ENCODE data around the gene BAIAP2.
A peak's percentile ranks its signal among the peaks of the same experiment; 100 is the strongest.
"Not testable (repeated sequence)": the region's sequence is repeated elsewhere in the genome, so short reads cannot be mapped to it uniquely, and the experiment has no call there.

BAIAP2 gene

DNA sequence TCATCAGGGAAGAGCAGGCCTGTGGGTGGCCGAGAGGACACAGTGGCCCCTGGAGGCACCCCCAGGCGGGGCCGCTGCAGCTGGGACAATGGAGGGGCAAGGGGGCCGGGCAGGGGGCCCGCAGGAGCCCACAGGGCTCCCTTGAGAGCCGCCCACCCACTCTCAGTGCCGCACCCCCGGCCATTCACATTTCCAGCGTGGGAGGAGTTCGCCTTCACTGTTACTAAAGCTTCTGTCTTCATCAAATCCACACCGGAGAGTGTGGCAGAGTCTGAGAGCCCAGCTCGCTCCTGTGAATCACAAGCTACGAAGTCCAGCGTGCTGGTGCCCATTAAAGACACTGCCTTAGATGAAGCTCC, 109.5 kb downstream of the BAIAP2 start:
- no peak for DNase-seq

DNA sequence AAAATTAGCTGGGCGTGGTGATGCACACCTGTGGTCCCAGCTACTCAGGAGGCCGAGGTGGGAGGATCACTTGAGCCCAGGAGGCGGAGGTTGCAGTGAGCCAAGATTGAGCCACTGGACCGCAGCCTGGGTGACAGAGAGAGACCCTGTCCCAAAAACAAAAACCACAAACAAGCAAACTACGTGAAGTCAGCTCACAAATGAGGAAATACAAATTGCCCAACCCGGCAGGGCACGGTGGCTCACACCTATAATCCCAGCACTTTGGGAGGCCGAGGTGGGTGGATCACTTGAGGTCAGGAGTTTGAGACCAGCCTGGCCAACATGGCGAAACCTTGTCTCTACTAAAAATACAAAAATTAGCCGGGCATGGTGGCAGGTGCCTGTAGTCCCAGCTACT, 111.3 kb downstream of the BAIAP2 start:
- not testable (repeated sequence) for DNase-seq

DNA sequence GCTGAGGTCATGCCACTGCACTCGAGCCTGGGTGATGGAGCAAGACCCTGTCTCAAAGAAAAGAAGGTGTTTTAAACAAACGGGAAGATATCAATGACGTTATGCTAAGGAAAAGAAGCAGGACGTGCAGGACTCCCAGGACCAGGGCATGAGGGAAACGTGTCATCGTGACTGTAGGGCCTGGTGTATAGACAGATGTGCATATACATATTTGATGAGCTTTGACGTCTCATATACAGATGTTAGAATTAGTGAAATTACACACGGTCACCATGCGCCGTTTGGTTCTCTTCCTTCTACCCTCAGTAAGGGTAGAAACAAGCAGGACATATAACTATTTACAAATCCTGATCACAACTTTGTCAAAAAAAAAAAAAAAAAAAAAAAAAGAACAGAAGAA, 112.8 kb downstream of the BAIAP2 start:
- DNase-seq: no peak

DNA sequence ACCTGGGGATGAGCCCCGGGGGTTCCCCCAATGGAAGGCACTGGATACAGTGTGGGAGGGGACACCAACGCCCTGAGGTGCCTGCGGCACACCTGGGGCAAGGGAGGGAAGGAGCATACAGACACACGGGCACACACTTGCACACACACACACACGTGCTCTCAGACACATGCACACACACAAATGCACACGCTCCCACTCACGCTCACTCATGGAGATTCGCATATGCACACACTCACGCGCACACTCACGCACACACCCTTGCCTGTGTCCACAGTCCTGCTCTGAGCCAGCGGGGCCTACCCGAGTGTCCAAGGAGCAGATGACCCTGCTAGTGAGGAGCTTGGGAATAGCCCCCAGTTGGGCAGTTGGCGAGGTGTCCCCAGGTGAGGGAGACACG, 113.6 kb downstream of the BAIAP2 start:
- DNase-seq: no peak

DNA sequence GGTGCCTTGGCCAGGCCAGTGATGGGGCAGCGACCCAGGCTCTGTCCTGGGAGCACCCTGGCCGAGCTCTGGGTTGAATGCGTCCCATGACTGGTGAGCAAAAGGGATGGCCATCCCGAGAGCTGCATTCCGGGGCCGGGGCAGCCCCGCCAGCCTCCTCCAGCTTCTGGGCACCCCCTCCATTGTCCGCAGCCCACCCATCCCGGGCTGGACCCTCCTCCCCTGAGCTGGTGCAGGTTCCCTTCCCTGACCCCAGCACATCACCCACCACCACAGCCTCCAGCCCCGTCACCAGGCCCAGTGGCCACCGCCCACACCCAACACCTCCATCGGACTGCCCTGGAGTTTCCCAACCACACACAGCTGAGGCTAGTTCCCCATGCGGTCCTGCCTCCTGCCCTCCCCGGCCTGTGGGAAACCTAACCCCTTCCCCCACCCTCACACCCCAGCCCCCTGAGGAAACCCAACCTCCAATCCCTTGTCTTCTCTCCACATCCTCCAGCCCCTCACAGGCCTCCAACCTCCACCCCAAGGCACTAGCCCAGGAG, 114.1 kb downstream of the BAIAP2 start:
- no peak for DNase-seq

DNA sequence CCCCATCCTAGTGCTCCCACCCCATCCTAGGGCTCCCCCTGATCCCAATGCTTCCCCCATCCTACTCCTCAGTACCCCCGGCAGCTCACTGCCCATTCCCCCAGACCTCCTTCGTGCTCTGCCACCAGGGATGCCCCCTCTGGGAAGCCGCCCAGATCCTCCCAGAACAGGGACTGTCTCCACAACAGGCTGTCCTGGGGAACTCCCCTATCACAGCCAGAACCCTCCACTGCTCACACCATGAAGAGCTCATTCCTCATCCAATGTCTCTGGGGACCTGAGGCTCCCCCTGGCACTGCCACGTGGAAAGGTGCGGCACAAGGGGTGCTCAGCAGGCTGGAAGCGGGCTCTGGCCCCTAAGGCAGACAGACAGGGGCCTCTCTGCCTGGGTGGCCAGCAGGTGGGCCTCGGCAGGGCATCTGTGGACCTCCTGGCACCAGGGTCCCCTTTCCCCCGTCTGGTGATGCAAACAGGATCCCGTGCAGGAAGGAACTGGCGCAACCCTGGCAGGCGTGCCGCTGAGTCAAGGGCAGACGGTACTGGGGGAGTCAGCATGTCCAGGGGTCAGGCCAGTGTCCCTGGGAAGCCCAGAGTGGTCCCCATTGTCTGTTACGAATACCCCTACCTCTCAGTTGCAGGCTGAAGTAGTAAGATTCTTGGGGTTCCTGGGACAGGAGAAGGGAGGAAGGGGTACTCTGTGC, 115.6 kb downstream of the BAIAP2 start:
- DNase-seq: no peak

DNA sequence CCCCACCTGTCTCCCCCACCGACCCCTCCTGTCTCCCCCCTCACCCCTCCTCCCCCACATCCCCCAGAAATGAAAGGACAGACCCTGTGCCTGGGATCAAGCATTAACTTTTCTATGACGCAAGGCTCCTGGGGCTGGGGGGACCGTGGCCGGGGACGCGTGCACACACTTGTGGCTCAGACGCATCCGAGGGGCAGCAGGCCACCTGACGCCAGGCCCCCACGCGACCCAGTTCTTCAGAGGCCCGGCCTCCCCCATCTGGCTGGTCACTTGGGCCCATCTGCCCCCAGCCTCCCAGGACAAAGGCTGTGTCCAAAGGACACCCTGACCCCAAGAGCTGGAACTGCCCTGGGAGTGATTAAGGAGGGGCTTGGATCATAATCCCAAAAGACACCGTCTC, 116.3 kb downstream of the BAIAP2 start:
- no peak for DNase-seq

DNA sequence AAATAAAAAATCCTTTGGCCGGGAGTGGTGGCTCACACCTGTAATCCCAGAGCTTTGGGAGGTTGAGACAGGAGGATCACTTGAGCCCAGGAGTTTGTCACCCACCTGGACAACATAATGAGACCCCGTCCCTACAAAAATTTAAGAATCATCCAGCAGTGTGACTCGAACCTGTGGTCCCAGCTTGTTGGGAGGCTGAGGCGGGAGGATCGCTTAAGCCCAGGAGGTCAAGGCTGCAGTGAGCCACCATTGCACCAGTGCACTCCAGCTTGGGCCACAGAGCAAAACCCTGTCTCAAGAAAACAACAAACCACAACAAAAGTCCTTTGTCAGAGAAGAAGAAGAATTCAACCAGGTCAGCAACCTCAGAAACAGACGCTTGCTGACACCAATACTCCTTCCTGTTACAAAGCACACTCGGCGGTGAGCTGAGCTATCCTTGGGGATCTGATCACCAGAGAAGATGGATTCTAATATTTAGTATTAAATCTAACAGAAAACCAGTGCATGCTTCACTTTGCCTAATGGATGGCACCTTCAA, 117.4 kb downstream of the BAIAP2 start:
- no peak for DNase-seq

DNA sequence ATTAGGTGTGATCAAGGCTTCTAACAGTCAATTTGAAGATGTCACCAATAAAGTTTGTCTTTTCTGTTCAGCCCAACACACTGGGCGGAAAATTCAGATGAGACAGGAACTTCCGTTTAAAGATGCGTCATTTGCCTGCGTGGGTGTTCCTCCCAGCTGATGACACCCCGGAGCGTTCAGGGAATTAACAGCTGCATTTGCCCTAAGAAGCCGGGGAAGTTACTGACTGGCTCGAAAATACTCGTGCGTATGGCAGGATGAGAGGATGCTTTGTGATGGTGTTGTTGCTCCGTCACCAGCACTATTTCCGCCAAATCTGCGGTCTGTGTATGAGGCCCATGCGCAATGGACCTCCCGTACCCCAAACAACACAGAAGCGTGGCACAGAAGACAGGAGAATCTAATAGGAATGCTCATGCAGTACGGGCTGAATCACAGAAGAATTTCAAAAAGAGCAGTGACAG, 118.4 kb downstream of the BAIAP2 start:
- no peak for DNase-seq

DNA sequence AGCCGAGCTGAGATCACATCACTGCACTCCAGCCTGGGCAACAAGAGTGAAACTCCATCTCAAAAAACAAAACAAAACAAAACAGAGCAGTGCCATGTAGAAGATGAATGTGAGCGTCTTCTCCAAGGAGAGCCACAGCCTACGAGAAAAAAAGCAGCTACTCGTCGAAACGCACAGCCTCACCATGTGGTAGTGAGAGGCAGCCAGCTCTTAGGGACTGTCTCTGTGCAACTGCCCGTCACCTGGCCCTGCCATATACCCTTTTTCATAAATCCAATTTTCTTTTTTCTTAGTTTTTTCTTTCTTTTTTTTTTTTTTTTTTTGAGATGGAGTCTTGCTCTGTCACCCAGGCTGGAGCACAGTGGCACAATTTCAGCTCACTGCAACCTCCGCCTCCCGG, 119.1 kb downstream of the BAIAP2 start:
- DNase-seq: not testable (repeated sequence)

DNA sequence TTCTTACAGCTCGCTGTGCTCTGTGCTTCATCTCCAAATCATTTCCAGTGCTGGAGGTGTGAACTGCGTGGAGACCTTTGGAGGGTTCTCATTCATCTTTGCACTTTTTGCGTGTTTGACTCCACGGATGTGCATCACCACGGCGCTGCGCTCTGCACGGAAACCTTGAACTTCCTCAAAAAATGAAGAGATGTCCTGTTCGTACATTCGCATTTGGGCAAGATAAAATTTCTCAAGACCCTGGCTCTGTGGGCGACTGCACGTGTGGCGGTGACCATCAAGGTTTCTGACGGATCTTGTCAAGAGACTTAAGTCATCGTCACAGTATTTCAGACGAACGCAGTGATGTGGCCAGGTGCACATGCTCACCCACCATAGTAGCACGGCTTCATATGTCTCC, 120.0 kb downstream of the BAIAP2 start:
- no peak for DNase-seq

DNA sequence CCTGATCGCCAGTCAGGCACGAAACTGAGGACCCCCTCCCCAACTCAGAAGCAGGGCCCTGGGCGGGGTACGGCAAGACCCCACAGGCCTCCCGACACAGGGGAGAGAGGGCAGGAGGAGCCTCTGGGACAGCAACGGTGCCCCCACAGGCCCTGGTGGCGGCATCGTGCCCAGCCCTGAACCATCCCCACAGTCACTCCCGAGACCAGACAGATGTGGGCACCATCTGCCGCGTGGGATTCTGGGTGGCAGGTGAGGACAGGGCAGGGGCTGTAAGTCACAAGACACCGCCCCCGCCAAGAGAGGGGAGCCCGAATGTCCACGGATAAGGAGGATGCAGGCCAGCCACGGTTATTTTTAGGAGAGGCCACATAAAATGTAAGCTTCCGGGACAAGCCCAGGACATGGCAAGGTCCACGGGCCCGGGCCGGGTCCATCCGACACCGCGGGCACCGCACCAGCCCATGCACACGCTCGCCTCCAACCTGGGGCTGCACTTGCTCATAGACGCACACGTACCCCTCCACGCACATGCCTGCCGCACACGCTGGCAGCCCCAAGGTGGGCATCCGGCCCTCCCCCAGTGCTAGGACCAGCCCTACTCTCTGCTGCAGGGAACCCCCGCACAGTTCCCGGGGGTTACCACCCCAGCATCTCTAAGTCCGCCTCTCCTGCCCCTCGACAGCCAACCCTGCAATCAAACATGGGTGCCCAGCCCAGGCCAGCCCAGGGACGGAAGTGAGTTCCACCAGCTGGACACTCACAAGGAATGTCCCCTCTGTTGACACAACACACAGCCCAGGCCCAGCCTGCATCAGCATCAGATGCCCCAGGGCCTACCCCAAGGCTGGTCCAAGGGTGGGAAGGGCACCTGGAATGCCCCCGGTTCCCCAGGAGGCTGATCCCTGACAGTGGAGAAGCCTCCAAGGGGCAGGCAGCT, 122.2 kb downstream of the BAIAP2 start:
- peak in 1 of 2 experiments; percentile 24 for DNase-seq

DNA sequence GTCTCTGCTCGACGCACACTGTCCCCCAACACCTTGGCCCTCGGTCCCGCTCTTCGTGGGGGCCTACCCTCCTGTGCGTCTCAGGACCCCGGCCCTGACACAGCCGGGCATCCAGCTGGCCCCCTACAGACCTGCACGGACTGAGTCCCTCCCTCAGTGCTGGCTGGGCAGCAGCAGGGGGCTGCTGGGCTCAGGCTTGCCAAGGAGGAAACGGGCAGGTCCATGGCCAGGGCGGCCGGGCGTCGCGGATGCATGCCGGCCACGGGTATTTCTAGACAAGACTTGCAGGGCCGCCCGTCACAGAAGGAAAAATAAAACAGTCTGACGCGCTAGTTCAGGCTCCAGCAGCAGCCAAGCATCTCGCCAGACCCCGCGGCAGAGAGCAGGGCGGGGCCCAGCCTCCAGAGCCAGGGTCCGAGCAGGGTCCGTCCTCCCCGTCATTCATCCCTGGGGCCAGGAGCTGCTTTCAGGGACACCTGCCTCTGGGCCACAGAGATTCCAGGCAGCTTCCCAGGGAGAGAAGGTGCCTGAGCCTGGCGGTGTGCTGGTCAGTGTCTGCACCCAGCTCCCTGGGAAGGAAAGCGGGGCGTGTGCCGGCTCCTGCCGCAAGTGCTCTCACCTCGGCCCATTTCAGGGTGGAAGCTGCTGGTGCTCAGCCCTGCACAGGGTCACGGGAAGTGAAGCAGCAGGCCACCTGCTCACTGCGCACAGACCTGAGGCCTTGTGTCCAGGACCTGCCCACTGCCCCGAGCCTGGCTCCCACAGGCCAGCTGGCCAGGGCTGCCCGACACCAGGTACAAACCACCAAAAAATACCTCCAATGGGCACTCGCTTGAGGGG, 123.1 kb downstream of the BAIAP2 start:
- no peak for DNase-seq

DNA sequence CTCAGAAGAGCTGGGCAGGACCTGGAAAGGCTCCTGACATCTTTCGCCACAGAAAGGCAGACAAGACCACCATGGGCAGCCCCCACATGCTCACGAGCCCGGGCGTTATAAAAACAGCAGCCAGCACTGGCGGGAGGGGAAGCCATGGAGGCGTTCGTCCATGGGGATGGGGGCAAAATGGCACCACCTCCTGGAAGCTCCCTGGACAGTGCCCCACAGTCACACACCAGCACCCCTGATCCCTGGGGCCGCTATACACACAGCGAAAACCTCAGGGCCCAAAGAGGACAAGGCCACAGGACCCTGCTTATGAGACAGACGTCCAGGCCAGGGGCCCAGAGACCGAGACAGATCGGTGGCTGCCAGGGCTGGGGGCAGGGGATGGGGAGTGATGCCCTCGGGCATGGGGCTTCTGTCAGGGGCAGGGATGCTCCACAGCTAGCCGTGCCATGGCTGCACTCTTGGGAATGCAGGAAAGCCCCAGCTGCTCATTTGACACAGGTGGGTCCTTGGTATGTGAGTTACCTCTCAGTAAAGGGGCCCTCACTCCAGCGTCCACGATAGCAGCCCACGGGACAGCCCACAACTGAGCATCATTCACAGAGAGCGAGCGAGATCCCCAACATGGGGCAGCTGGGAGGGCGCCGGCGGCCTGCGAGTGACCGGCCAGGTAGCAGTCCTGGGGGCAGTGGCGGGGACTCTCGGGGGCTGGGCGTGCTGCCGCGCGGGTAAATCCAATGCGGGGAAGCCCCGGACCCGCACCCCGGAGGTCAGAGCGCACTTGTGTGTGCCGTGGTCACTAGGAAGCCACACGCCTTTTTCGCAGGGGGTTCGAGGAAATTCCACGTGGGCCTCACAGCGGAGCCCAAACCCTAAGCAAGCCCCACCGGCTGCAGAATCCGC, 124.0 kb downstream of the BAIAP2 start:
- DNase-seq: no peak

DNA sequence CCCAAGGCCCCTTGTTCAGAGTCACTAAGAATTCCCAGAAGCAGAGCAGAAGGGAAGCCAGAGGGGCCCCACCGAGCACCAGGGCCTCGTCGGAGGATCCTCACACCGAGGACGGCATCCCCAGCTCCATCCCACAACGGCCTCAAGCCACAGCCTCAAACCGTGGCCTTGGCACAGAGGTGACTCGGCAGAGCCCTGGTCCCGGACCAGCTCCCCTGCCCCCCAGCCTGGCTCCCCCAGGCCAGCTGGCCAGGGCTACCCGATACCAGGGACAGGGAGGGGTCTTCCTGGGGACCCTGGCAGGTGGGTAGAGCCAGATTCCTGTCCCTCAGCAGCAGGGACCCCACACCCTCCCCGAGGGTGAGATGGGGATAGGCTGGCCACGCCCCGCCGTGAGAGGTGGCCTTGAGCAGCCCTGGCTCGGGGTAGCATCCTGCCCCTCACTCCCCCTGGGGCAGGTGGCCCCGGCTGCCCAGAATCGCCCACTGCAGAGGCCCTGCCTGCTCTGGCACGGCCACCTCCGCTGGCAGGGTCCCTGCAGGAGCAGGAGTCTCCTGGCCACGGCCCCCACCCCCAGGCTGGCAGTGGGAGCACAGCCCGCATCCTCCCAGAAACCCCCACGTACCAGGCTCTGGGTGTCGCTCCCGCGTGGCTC, 124.8 kb downstream of the BAIAP2 start:
- no peak for DNase-seq

DNA sequence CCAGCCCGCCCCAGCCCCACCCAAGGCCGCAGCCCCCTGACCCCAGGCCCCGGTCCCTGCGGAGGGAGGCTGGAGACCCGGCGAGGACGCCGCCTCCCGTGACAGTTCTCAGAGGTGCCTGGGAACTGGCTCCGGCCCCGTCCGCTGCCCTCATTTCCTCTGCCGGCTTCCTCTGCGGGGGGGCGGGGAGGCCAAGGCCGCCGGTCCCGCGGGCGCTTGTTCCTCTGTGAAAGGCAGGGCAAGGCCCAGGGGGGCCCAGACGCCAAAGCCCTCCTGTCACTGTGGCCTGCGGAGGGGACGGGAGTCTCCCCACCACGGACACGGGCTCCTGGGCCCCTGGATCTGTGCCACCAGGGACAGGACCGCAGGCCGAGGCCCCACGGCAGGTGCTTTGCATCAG, 125.4 kb downstream of the BAIAP2 start:
- no peak for DNase-seq

DNA sequence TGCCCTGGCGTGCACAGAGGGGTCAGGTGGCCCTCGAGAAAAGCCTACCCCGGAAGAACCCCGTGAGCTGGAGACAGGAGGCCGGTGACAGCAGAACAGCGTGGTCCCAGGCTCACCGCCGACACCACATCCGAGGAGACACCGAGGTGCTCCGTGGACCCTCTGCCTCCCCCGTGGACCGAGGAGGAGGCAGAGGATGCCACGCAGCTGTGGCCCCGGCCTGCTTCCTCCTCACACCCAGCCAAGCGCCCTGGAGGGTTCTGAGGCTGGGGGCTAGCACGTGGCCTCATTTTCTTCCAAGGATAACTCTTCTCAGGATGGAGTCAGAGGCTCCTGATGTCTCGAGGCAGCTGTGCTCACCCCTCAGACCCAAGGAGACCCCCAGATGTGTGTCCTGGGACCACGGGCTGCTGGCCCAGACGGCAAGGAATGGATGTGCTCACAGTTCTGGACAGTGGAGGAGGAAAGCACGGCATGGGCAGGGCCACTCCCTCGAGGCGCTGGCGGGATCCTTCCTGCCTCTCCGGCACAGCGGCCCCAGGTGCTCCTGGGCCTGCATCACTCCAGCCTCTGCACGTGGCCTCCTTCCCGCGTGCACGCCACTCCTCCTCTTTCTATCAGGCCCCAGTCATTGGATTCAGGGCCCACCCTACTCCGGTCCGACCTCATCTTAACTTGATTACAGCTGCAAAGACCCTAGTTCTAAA, 125.9 kb downstream of the BAIAP2 start:
- DNase-seq: no peak

DNA sequence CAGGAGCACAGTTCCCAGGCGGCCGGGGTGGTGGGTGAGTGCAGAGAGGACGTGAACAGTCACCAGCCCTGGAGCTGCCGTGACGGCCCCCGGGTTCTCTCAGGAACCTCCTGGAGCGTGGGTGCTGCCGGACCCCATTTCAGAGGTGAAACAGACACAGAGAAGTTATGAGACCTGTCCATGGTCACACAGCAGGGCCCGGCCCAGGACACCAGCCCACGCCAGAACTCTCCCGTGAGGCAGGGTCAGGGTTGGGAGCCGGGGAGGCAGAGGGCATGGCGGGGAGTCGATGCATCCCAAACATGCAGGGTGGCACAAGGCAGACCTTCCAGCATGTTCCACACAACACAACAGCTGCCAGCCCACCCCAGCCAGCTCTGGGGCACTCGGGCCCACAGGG, 126.6 kb downstream of the BAIAP2 start:
- no peak for DNase-seq

DNA sequence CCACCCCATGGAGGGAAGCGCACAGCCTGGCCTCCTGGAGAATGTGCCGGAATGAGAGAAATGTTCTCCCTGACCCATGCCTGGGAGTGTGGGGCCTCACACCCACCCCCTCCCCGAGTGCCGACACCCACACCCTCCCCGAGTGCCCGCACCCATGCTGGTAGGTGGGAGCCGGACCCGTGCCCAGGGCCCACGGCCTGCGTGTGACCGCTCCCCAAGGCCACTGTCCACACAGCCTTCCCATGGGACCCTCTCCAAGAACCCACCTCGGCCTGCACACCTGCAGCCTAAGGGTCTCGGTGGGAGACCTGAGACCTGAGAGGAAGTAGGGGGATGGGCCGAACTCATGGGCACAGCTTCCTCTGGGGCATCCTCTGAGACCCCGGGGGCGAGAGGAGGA, 127.0 kb downstream of the BAIAP2 start:
- DNase-seq: no peak

DNA sequence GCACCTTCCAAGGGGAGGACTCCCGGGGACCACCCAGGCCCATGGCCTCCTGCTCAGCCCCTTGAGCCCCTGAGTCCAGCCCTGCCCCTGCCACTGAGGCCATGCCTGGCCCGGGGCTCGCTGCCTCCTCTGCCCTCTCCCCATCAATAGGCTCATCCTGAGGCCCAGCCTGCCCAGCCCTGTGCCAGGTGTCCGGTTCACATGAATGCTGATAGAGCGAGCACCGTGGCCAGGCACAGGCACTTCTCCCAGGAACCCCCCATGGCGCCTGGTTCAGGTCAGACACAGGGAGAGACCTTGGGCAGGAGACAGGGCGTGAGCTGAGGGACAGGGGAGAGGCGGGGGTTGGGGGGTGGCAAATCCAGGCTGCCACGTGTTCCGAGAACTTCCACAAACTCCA, 127.5 kb downstream of the BAIAP2 start:
- DNase-seq: no peak

All from NCI-H524 (cell line).